Fibroblast of skin of left quadriceps (primary cell): ENCODE results near the gene FCER1G.
"Not testable (repeated sequence)": the region's sequence is repeated elsewhere in the genome, so short reads cannot be mapped to it uniquely, and the experiment has no call there.

Experiments
- DNase-seq, 2 experiments: peaks; one replicate each; pipeline ENCODE4 v3.0.0-alpha.2; 2013; ENCODE audit warnings: low read depth in 2 of 2

FCER1G gene

DNA sequence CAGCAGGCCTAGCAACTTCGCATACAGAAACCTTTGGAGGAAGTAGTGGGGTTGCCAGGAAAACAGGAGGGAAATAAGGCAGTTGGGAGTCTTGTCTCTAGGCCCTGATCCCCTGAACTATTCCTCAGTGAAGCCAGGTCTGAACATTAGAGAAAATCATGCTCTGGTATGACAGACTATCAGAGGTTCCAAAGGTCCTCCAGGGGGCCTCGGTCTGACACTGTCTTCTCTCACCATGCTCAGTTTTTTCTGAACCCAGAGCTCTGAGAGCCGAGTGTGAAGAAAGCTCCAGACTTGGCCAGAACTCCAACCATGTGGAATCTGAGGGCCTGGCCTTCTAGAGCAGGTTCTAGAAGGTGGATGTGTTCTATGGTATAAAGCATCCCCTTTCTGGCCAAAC lies 14.8 kb downstream of the FCER1G start:
- DNase-seq, result no peak

DNA sequence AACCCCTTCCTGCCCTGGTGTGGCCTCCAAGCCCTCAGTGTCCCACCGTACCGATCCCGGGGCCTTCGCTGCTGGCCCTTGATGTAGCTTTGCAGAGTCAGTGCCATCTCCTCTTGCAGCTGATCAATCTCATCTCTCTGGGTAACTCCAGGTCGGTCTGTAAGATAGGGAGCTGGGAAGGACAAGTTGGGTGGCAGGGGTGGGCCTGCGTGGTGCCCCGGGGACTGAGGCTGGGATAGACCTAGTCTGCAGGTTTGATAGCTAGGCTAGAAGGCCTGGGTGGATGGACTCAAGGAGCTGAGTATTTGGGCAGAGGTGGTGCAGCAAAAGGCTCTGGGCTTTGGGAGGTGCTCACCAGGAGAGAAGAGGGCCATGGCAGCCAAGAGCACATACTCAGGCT lies 15.7 kb downstream of the FCER1G start:
- DNase-seq, result no peak

DNA sequence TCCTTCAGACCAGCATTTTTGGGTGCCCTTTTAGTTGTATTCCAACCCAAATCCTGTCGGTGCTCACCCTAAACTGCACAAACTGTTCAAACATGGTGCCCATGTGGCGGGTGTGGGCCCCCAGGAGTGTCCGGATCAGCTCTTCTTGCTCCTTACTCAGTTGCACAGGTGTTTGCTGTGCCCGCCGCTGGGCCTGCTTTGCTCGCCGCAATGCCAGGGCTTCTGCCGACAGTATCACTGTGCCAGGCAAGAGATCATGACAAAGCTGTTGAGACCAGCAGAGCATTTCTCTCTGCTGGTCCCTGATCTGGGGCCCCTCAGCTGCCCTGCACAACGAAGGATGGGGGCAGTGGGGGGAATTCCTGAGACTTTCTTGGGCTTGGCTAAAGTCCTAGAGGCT lies 18.0 kb downstream of the FCER1G start:
- no peak for DNase-seq

DNA sequence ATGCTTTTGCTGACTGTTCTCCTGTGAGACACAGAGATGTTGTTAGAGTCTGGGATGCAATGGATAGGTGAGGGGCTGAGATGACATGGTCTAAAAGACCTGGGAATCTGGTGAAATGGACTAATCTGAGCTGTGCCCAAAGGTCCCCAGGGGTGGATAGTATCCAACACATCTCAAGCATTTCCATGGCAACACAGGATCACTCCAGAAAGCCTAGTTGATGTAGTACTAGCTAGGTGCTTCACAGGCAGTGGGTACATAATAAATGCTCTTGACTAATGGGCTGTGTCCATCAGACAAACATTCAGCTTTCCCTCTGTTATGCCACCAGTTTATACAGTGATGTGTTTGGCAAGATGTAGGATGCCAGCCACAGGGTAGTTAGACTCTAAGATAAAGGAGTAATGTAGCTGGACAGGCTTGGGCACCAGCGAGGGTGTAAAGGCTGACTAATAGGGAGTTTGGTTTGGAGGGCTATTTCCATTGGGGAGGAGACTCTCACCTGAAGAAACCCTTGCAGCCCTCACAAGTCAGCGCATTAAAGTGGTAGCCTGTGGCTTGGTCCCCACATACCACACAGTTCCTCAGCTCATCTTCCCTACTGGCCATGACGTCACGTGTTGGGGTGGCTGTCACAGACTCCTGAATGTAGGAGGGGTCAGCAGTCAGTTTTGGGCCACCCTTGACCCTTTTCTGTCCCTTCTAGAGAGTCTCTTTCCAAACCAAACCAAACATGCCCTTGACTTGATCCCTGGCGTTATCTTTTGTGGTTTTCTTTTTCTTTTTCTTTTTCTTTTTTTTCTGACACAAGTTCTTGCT lies 21.1 kb downstream of the FCER1G start:
- no peak for DNase-seq

DNA sequence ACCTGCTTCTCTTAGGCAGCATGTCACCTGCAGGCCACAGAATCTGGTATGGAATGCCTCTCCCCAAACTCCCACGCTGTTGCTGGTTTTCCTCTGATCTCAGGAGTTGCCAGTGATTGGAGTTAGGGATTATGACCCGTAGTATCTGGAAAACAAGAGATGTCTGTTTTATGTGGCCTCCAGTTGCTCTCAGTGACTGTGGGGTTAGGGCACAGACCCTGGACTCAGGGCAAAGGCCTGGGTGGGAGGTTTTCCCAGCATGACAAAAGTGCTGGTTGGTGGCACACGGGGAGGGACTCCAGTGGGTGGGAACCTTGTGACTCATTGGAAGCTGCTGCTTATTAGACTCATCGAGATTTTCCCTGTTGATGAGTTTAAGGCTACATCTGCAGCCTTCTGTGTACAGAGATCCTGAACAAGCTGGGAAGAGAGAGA lies 23.0 kb downstream of the FCER1G start, which contains the start of gene NR1I3:
Gene NR1I3, minus strand, starts transcription at position 165 of the 435 bp plus-strand sequence. CDS start 1,638 bp downstream, outside the sequence.
- no peak for DNase-seq

DNA sequence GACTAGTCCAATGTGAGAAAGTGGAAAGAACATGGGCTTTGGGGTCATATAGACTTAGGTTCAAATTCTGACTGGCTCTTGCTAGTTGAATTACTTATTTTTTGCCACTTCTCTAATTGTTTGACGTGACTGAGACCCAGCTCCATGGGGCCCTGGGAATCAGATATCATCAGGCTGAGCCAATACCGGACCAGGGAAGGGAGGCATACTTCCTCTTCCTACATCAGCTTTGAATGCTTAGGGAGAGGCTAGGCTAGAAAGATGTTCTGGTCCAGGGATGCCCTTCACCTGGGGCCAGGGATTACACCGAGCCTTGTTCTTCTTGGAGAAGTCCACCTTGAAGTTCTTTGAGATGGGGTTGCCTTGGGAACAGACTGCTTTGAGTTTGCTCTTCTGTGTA lies 26.6 kb downstream of the FCER1G start:
- DNase-seq, result no peak

DNA sequence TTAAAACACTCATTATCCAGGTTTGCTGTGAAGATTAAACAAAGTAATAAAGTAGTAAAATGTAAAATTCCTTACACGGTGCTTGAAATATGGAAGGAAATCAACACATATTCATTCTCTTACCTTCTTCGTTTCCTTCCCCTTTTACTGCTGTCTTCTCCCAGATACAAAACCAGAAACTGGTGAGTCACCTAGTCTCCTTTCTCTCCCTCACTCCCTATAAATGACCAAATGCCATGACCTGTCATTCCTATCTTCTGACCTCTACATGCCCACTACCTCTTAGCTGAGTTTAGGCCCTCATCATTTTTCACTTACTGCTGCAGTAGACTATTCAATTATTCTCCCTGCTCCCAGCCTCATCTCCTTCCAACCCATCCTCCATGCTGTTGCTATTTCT lies 27.2 kb downstream of the FCER1G start:
- DNase-seq, result no peak

DNA sequence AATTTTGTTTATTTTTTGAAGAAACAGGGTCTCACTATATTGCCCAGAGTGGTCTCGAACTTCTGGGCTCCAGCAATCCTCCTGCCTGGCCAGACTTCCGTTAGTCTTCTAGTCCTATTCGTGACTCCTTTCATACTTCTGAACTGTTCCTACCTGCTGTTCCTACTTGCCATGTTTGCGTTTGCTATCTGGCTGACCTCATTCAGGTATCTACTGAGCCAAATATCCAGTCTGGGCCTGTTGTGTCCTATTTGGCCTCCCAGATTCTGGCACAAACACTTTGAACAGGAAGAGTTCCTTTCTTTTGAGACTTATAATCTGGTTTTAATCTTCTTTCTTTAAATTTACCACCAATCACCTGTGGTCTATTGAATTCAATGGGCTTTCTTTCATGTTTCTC lies 29.8 kb downstream of the FCER1G start:
- DNase-seq, result no peak

DNA sequence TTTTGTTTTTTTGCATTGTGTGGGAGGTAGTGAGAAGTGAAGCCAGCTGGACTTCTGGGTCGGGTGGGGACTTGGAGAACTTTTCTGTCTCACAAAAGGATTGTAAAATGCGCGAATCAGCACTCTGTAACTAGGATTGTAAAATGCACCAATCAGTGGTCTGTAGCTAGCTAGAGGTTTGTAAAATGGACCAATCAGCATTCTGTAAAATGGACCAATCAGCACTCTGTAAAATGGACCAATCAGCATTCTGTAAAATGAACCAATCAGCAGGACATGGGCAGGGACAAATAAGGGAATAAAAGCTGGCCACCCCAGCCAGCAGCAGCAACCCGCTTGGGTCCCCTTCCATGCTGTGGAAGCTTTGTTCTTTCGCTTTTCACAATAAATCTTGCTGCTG lies 35.0 kb downstream of the FCER1G start:
- not testable (repeated sequence) for DNase-seq

DNA sequence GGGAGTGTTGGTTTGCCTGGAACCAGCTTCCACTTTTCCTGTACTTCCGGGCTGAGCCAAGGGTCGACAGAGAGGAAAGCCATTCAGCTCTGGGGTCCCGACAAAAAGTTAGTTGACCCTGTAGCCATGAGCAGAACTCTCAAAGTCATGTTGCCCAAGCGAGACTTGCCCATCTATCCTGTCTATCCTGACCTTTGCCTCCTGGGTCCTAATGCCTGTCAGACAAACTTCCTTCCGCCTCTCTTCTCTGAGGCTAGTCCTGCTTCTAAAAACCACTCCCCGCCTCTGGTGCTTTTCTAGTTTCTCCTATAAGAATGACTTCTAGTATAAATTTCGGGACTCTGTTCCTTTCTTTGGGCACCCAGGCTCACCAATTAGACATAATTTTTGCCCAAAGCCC lies 35.7 kb downstream of the FCER1G start:
- no peak for DNase-seq

DNA sequence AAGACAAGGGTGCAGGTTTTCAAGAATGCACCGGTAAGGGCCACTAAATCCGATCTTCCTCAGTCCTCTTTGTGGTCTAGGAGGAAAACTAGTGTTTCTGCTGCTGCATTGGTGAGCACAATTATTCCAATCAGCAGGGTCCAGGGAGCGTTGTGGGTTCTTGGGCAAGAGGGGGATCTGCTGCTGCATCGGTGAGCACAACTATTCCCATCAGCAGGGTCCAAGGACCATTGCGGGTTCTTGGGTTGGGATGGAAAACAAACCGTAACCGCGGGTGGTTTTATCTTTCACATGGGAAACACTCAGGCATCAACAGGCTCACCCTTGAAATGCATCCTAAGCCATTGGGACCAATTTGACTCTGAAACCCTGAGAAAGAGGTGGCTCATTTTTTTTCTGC lies 36.5 kb downstream of the FCER1G start:
- no peak for DNase-seq

DNA sequence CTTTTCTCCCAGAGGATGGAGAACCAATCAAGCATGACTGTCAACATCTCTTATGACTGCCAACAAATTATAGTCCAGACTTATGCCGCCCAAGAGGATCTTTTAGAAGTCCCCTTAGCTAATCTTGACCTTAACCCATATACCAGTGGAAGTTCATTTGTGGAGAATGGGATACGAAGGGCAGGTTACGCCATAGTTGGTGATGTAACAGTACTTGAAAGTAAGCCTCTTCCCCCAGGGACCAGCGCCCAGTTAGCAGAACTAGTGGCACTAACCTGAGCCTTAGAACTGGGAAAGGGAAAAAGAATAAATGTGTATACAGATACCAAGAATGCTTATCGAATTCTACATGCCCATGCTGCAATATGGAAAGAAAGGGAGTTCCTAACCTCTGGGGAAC lies 40.2 kb downstream of the FCER1G start:
- DNase-seq, result not testable (repeated sequence)

DNA sequence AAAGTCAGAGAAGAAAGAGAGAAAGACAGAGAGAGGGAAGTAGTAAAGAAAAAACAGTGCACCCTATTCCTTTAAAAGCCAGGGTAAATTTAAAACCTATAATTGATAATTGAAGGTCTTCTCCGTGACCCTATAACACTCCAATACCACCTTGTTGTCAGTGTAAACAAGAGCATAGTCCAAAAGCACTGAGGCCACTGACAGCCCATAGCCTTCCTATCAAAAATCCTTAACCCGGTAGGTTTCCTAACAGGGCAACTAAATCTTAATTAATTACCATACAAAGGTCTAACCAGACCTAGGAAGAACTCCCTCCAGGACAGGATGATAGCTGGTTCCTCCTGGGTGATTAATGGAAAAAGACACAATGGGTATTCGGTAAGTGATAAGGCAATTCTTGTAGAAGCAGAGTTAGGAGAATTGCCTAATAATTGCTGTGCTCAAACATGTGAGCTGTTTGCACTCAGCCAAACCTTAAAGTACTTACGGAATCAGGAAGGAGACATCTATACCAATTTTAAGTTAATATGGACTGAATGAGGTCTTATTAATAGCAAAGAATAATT lies 40.9 kb downstream of the FCER1G start:
- not testable (repeated sequence) for DNase-seq

DNA sequence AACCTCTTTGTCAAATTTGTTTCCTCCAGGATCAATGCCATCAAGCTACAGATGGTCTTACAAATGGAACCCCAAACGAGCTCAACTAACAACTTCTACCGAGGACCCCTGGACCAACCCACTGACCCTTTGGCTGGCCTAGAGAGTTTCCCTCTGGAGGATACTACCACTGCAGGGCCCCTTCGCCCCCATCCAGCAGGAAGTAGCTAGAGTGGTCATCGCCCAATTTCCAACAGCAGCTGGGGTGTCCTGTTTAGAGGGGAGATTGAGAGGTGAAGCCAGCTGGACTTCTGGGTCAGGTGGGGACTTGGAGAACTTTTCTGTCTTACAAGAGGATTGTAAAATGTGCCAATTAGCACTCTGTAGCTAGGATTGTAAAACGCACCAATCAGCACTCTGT lies 42.0 kb downstream of the FCER1G start:
- DNase-seq, result not testable (repeated sequence)

DNA sequence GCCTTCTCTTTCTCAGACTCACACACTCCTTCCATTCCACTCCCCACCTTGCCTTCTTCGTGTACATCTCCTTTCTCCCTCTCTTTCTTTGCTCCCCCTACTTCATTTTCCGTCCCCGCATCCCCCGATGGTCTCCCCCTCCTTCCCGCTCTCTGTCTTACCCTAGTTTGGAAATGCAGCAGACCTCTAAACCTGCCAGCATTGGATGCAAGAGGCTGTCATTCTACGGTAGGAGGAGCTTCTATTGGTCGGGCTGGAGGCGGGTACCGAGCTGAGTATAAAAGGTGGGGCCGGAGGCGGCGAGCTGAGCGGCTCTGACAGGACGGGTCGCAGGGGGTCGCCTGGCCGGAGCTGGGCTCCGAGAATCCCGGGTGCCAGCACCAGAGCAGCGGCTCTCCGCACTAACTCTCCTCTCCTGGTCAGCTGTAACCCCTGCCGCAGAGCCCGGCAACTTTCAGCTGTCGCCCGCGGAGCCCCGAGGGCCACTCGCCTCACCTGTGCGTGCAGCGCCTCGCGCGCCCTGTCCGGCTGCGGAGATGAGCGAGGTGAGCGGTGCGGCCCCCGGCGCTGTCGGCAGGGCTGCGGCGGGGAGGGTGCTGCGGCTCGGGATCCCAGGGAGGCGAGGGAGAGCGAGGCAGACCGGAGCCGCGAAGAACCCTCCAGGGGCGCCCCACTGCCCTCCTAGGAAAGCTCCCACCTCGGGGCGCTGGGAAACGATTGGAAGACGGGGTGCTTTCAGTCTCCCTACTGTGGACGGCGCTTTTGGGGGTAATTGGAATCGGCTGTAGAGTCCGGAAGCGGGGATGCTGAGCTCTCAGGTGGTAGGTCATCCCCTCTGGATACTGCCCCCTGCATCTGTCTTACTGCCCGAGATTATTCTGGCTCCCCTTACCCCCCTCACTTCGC lies 43.6 kb downstream of the FCER1G start, which contains the start of gene PCP4L1:
Gene PCP4L1, plus strand, starts transcription at position 307 of the 906 bp plus-strand sequence. Its CDS starts 230 bp downstream, at position 537.
- peak; percentile 4 to 8 for DNase-seq

DNA sequence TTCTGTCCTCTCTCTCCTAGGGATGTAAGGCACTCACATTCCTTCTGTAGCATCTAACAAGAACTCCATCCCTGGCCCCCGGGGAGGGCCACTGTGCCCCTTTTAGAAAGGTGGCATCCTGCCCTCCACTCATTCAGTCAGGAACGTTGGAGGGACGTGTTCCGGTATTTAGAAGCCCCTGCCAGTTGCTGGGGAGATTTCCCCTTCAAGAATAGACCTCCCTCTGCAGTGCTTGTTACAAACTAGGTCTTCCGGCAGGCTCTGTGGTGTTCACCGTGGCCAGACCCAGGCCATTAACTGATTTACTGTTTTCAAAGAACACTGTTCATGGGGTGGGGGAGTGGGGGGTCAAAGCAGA lies 44.2 kb downstream of the FCER1G start:
- DNase-seq, result no peak

DNA sequence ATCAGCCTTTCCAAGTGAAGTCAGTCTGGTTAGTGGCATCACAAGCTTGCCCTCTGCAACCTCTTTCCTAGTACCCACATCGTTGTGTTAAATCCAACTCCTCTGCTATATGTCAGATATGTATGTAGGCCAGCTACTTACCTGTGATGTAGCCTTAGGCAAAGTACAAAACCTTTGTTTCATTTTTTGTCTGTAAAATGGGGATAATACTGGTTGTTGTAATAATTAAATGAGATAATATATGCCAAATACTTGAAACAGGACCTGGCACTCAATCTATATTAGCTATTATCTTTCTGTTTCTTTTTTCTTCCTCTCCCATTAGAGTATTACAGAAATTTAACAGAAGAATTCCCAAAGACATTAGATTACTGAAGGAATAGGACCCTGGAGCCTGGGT lies 44.7 kb downstream of the FCER1G start:
- no peak for DNase-seq

DNA sequence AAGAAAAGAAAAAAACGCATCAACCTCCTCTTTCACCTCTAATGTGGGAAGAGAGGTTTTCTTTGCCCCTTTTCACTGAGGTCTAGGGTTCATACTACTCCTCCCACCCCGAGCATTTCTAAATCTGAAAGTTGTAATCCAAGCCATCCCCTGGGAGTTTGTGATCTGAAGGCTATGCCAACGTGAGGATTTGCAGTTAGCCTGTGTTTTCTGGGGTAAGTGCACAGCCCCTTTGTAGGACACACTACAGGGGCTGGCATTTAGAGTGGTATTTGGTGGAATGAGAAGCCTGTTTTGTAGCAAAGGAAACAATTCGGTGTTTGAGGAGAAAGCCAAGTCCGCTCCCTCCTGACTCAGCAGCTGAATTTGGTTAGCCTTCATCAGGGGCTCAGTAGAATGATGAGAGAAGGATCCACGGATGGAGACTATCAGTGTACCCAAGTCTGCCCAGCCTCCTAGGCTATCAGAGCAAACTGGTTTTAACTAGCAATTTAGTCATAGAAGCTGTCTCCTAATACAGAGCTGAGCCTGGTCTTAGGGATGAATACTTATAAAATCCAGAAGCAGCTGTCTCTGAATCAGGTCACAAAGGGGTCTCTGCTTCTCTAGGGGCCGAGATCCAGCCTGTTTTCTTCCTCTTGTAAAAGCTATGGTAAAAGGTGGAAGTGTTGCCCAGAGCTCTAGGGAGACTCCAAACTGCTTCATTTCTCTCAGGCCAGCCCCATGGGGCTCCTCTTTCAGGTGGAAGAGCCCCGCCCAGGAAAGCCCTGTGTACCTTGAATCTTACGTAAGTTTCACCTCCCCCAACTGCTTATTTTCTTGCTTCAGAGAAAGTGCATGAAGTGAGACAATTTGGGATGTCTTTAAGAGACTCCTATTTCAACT lies 45.5 kb downstream of the FCER1G start:
- no peak for DNase-seq

DNA sequence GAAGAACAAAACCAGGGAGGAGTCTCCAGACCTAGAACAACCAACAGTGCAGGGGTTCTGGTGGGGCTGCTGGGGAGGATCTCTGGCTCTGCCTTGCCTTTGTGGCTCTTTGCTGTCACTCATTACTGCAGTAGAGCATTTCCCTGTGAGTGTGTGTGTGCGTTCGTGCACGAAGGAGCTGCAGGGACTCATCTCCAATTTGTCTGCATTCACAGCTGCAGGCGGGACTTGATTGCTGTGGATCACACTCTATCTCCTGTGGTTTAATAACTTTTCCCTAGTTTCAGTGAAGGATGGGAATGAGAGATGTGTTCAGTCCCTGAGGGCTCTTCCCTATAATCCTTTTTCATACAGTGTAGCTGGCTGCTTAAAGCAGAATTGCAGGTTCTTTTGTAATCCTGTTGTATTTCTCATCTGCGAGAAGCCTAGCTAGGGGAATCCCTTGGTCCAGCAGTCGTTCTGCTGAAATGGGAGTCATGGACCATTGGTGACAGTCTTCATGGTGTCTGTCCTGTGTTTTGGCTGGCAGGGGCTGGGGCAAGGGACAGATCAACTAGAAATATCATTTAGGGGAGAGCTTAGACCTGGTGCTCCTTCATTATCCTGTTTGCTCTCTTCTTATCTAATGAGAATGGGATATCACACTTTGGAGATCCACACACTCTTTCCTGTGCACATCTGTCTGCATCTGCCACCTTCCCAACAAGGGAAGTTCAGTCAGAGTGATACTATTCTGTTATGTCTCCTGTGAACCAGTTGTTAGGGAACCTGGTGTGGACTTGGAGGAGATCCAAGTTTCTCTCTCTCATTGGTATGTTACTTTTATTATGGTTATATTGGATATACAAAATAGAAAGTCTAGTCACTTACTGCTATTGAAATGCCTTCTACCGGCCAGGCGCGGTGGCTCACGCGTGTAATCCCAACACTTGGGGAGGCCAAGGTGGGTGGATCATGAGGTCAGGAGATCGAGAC lies 46.5 kb downstream of the FCER1G start:
- no peak for DNase-seq

DNA sequence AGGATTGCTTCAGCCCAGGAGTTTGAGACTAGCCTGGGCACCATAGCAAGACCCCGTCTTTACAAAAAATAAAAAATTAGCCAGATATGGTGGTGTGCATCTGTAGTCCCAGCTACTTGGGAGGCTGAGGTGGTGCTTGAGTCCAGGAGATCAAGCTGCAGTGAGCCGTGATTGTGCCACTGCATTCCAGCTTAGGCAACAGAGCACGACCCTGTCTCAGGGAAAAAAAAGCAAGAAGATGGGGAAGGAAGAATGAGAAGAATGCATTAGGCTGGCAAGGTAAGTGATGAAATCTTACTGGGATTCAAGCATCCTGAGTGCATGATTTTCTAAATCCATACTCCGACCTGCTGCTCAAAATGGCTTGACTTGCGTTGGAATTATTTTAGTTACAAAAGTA lies 50.2 kb downstream of the FCER1G start:
- DNase-seq, result no peak
